T-helper 1 cell treated with Interleukin-12 subunit alpha and Interleukin-12 subunit beta and Interleukin-4 antibody, amounts not matched to agents 30 μg/mL and 1 μg/mL, for 36 hours (primary cell): Measurements from ENCODE around the gene PRSS50.

Experiments used
- H3K27ac Mint-ChIP-seq: one replicate; pipeline ENCODE4 v1.8.0; 2021; ENCODE audit warnings: mild to moderate bottlenecking, mixed read lengths
- H3K27me3 Mint-ChIP-seq: one replicate; pipeline ENCODE4 v1.8.0; 2021; ENCODE audit warnings: low read depth, mixed read lengths
- H3K36me3 Mint-ChIP-seq: one replicate; pipeline ENCODE4 v1.8.0; 2021; ENCODE audit warnings: low read depth, mixed read lengths
- H3K4me1 Mint-ChIP-seq: one replicate; pipeline ENCODE4 v1.8.0; 2021; ENCODE audit warnings: low read depth, mixed read lengths
- H3K4me3 Mint-ChIP-seq: one replicate; pipeline ENCODE4 v1.8.0; 2021; ENCODE audit warnings: mild to moderate bottlenecking, moderate library complexity, mixed read lengths
- H3K9me3 Mint-ChIP-seq: one replicate; pipeline ENCODE4 v1.8.0; 2021; ENCODE audit warnings: mixed read lengths

Gene PRSS50

GRCh38 chr3:46715507-46716175 is 2.0 kb downstream of the PRSS50 start:
- Mint-ChIP-seq H3K27me3 (no peaks in the 10 kb centered on the region), H3K4me1 (no peaks in the 10 kb centered on the region), H3K4me3 (no peak overlapping the region), H3K27ac (no peak overlapping the region), H3K9me3 (no peaks in the 10 kb centered on the region), H3K36me3 (no peaks in the 10 kb centered on the region)

GRCh38 chr3:46714728-46715506 is 2.8 kb downstream of the PRSS50 start:
- H3K27me3 Mint-ChIP-seq, result no peaks in the 10 kb centered on the region
- H3K4me3 Mint-ChIP-seq, result no peak overlapping the region
- H3K4me1 Mint-ChIP-seq, result no peaks in the 10 kb centered on the region
- H3K36me3 Mint-ChIP-seq, result no peaks in the 10 kb centered on the region
- no peak overlapping the region for H3K27ac Mint-ChIP-seq
- no peaks in the 10 kb centered on the region for H3K9me3 Mint-ChIP-seq

DNA sequence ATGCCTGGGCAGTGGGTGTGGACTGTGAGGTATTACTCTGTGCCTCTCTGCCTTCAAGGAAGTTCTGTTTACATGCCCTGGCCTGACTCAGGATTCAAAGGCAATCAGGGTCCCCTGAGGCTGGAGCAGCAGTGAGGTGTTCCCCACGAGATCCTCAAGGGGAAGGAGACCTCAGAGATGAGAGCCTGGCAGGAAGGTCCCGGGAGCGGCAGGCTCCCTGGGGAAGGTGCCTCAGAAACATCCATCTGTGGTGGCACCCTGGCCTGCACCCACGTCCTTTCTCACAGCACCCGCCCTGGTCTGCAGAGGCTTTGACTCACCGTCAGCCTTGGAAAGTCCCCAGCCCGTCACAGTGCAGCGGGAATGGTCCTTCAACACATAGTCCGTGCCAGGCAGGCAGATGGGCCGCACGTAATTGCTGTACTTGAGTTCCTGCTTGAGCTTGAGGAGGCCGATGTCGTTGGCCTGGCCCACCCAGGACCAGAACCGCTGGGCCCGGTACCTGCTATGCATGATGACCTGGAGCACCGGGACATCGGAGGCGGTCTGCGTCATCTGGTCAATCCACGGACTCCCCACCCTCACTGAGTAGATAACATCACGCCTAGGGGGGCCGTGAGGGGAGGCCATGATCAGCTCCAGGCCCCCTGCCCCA is 3.6 kb downstream of the PRSS50 start:
- Mint-ChIP-seq H3K27me3 (no peaks in the 10 kb centered on the region), H3K27ac (no peak overlapping the region), H3K4me3 (no peak overlapping the region), H3K4me1 (no peaks in the 10 kb centered on the region), H3K9me3 (no peaks in the 10 kb centered on the region), H3K36me3 (no peaks in the 10 kb centered on the region)

GRCh38 chr3:46713050-46713897 is 4.4 kb downstream of the PRSS50 start:
- Mint-ChIP-seq H3K9me3 (no peaks in the 10 kb centered on the region), H3K36me3 (no peaks in the 10 kb centered on the region), H3K27me3 (no peaks in the 10 kb centered on the region), H3K27ac (no peak overlapping the region), H3K4me1 (no peaks in the 10 kb centered on the region), H3K4me3 (no peak overlapping the region)

- Mint-ChIP-seq H3K36me3 (no peaks in the 10 kb centered on the region), H3K27ac (no peak overlapping the region), H3K9me3 (no peaks in the 10 kb centered on the region), H3K4me3 (no peak overlapping the region), H3K4me1 (no peaks in the 10 kb centered on the region), H3K27me3 (no peaks in the 10 kb centered on the region)
Measured at GRCh38 chr3:46712191-46713049, 5.2 kb downstream of the PRSS50 start.

DNA sequence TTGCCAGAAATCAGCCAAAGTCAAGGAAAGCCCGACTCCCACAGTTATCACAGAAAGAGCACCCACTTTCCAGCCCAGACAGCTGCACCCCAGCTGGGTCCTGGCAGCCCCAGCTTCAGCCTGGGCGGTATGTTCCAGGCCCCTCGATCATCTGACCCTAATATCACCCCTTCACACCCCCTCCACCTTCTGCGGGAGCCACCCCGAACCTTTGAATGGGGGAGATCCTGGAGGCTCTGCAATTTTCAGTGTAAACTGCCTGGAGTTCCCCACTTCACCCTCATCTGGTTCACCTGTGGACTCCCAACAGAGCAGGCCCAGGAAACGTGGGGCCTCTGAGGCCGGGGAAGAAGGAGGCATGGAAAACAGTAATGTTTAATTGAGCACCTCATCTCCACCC is 5.9 kb downstream of the PRSS50 start:
- Mint-ChIP-seq H3K9me3 (no peaks in the 10 kb centered on the region), H3K4me3 (no peak overlapping the region), H3K27ac (no peak overlapping the region), H3K4me1 (no peaks in the 10 kb centered on the region), H3K27me3 (no peaks in the 10 kb centered on the region), H3K36me3 (no peaks in the 10 kb centered on the region)

DNA sequence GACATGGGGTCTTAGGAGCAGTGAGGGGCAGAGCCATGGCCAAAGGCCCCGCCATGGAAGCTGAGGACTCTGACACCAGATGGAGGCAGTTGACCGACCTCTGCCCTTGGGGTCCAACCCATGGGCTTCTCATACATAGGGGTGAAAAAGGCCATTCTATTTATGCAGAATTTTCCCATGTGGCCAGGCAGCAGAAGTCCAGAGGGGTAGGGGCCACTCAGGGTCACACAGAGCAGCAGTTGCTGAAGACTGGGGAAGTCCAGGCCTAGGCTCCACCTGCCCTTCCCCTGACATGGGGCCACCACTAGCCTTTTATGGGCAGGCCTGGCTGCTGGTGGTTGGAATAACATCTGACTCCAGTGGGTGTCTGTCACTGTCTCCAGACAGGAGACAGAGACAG is 6.4 kb downstream of the PRSS50 start:
- H3K4me3 Mint-ChIP-seq, result no peak overlapping the region
- no peaks in the 10 kb centered on the region for H3K9me3 Mint-ChIP-seq
- no peaks in the 10 kb centered on the region for H3K36me3 Mint-ChIP-seq
- no peaks in the 10 kb centered on the region for H3K4me1 Mint-ChIP-seq
- no peak overlapping the region for H3K27ac Mint-ChIP-seq
- H3K27me3 Mint-ChIP-seq, result no peaks in the 10 kb centered on the region

DNA sequence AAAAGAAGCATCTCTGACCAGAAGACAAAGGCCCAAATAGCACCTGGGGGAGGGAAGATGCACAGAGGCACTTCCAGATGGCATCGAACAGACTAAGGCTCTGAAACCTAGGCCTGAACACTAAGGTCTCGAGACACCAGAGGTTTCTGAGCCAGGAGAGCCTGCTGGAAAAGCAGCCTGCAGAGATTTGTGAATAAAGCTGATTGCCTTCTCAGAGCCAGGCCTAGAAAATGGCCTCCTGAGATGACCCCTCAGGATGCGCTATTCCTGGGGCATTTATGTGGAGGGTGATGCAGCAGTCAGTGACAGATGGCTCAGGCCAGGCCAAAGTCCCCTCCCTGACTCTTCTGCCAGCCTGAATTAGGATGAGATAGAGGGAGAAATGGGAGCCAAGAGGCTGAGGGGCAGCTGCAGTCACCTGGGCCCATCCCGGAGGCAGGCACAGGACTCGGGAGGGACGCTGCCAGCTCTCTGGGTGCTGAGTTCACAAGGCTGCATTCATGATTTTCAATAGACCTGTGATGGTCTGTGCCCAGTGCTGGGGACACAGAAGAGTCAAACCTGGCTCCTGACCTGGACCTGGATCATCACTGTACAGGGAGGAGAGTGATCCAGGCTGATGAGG is 6.9 kb downstream of the PRSS50 start:
- Mint-ChIP-seq H3K4me1 (no peaks in the 10 kb centered on the region), H3K36me3 (no peaks in the 10 kb centered on the region), H3K9me3 (no peaks in the 10 kb centered on the region), H3K27ac (no peak overlapping the region), H3K27me3 (no peaks in the 10 kb centered on the region), H3K4me3 (no peak overlapping the region)

DNA sequence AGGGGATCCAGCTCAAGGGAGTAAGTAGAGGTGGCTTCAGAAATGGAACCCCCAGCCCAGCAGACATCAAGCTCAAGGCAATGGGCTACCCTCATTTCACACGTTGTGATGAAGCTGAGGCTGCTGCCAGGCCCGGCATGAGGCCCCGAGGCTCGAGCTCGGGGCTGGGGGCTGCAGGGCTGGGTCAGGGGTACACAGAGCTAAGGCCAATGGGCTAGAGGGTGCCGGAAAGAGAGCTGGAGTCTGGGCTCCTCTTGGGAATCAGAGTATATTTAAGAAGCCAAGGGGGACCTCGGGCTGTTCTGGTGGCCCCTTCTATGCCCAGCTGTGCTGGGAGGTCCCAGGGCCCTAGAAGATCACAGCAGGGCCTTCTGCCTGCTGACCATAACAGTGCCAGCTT is 7.4 kb downstream of the PRSS50 start:
- Mint-ChIP-seq H3K27ac (no peak overlapping the region), H3K4me1 (no peaks in the 10 kb centered on the region), H3K9me3 (no peaks in the 10 kb centered on the region), H3K27me3 (no peaks in the 10 kb centered on the region), H3K4me3 (no peak overlapping the region), H3K36me3 (no peaks in the 10 kb centered on the region)

- Mint-ChIP-seq H3K27me3 (no peaks in the 10 kb centered on the region), H3K27ac (no peak overlapping the region), H3K4me3 (no peak overlapping the region), H3K4me1 (no peaks in the 10 kb centered on the region), H3K9me3 (no peaks in the 10 kb centered on the region), H3K36me3 (no peaks in the 10 kb centered on the region)
Measured at GRCh38 chr3:46709721-46710120, 7.9 kb downstream of the PRSS50 start.

- H3K4me1 Mint-ChIP-seq, result no peaks in the 10 kb centered on the region
- no peaks in the 10 kb centered on the region for H3K27me3 Mint-ChIP-seq
- H3K4me3 Mint-ChIP-seq, result no peak overlapping the region
- no peaks in the 10 kb centered on the region for H3K9me3 Mint-ChIP-seq
- no peaks in the 10 kb centered on the region for H3K36me3 Mint-ChIP-seq
- H3K27ac Mint-ChIP-seq, result no peak overlapping the region
Measured at GRCh38 chr3:46709157-46709654, 8.5 kb downstream of the PRSS50 start.

GRCh38 chr3:46708401-46709156 is 9.1 kb downstream of the PRSS50 start:
- H3K27me3 Mint-ChIP-seq, result peaks cover 4% of the 10 kb centered on the region
- no peak overlapping the region for H3K4me3 Mint-ChIP-seq
- H3K36me3 Mint-ChIP-seq, result no peaks in the 10 kb centered on the region
- no peak overlapping the region for H3K27ac Mint-ChIP-seq
- H3K4me1 Mint-ChIP-seq, result no peaks in the 10 kb centered on the region
- no peaks in the 10 kb centered on the region for H3K9me3 Mint-ChIP-seq

DNA sequence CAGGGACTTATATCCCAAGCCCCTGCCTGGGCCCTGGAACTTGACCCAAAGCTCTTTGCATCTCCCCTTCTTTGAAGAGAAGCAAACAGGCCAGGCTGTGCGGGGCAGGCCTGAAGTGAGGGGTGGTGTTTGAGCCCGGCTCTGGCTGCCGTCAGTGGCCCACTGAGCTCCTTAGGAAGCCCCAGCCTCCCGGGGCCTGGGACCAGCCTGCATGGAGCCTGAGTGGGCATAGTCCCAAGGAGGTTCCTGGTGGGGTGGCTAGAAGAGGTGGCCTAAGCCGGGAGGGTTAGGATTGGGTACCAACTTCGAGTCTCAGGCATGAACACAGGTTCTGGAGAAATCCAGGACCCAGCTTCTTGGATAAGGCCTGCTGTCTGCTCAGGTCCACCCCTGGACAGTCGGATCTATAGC is 10.1 kb downstream of the PRSS50 start:
- no peaks in the 10 kb centered on the region for H3K36me3 Mint-ChIP-seq
- H3K27me3 Mint-ChIP-seq, result peaks cover 5% of the 10 kb centered on the region
- no peaks in the 10 kb centered on the region for H3K9me3 Mint-ChIP-seq
- no peaks in the 10 kb centered on the region for H3K4me1 Mint-ChIP-seq
- H3K27ac Mint-ChIP-seq, result no peak overlapping the region
- H3K4me3 Mint-ChIP-seq, result no peak overlapping the region
